ELR (cell line): ENCODE data around the gene DNAJC1.
"Not testable (repeated sequence)": the region's sequence is repeated elsewhere in the genome, so short reads cannot be mapped to it uniquely, and the experiment has no call there.

ENCODE experiments used
- DNase-seq: peaks from one replicate; pipeline ENCODE4 v3.0.0-alpha.2; 2015; ENCODE audit warnings: low read depth

The DNAJC1 gene

DNA sequence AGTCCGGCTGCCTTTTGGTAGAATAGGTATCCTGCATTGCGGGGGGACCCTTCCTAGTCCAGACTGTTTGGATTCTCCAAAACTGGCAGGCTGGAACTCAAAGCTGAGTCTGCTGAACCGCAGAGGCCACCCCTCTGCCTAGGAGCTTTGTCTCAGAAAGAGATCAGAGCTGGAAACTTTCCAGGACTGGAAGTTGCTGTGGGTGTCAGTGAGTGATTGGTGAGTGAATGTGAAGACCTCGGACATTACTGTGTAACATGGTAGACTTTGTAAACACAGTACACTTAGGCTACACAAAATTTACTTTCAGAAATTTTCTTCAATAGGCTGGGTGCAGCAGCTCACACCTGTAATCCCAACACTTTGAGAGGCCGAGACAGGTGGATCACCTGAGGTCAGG lies 103.8 kb downstream of the DNAJC1 start:
- DNase-seq: no peak

DNA sequence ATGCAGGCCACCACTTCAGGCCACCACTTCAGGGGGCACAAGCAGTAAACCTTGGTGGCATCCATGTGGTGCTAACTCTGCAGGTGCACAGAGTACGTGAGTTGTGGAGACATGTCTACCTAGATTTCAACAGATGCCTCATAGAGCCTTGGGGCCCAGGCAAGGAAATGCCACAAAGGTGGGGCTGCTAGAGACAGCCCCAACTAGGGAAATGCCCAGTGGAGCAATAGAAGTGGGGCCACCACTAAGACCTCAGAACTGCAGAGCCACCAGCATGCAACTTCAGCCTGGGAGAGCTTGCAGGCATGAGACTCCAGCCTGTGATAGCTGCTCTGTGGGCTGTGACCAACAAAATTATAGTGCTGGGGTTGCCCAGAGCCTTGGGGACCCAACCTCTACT lies 107.6 kb downstream of the DNAJC1 start:
- no peak for DNase-seq

DNA sequence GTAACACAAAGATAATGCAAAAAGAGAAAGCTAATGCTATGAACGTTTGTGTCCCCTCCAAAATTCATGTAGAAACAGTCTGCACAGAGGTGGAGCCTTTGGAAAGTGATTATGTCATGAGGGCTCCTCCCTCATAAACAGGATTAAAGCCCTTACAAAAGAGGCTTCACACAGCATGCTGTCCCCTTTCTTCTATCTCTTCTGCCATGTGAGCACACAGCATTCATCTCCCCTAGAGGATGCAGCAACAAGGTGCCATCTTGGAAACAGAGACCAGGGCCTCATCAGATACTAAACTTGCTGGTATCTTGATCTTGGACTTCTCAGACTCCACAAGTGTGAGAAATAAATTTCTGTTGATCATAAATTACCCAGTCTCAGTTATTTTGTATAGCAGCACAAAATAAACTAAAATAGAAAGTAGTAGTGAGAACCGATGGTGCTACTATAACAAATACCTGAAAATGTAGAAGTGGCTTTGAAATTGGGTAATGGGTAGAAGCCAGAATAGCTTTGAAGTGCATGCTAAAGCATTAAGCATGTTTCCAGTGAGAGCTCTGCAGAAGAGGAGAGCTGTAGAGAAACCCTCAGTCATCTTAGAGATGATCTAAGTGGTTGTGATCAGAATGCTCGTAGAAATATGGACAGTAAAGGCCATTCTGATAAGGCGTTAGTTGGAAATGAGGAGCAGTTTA lies 108.7 kb downstream of the DNAJC1 start:
- no peak for DNase-seq

DNA sequence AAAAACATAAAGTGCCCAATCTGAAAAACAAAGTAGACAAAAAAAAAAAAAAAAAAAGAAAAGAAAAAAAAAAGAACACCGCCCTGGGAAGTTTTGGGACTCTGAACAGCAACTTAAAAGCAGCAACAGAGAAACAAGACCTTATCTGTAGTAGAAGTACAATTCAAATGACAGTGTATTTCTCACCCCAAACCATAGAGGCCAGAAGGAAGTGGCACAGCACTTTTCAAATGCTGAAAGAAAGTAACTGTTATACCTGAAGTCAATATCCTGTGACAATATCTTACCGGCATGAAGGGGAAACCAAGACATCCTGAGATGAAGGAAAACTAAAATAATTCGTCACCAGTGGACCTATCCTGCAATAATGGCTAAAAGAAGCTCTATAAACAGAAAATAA lies 112.1 kb downstream of the DNAJC1 start:
- no peak for DNase-seq

DNA sequence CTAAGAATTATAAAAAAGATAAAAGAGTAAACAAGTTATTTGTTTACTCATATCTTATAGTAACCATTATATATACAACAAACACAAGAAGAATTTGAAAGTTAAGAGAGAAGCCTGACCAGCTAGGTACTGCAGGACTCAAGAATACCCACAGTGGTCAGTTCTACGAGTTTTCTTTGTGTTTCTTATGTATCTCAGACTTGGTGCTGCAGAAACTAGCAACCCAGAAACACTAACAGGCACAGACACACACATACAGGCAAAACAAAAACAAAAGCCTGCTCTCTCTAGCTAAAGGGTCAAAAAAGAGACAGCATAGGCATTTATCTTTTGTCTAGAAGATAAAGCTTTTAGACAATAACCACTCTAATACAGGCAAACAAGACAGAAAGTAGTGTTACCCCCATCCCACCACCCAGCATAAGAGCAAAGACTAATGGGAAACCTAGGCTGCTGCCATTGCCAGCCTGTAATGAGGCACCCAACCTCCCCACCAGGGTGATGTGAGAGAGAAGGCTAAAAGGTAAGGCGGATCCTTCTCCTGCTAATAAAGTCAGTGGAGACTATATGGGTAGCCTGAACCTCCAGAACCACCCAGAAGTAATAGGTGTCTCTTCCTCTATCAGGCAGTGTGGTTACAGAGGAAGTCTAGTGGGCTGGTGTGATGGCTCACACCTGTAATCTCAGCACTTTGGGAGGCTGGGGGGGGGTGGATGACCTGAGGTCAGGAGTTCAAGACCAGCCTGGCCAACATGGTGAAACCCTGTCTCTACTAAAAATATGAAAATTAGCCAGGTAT lies 113.9 kb downstream of the DNAJC1 start:
- DNase-seq: no peak

DNA sequence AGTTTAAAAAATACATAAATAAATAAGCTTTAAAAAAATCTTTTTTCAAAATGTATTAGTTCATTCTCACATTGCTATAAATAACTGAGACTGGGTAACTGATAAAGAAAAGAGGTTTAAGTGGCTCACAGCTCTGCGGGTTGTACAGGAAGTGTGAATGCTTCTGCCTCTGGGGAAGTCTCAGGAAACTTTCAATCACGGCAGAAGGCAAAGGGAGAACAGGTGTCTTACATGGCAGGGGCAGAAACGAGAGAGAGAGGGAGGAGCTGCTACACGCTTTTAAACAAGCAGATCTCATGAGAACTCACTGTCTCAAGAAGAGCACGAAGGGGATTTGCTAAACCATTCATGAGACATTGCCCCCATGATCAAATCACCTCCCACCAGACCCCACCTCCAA lies 114.6 kb downstream of the DNAJC1 start:
- no peak for DNase-seq

DNA sequence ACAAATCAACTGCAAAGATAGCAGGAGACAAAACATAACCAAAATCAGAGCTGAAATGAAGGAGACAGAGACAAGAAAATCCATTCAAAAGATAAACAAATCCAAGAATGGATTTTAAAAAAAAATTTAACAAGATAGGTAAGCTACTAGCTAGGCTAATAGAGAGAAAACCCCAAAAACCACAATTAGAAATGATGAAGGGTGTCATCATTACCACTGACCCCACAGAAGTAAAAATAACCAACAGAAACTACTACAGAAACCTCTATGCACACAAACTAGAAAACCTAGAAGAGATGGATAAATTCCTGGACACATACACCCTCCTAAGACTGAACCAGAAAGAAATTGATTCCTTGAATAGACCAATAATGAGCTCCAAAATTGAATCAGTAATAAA lies 117.6 kb downstream of the DNAJC1 start:
- no peak for DNase-seq

DNA sequence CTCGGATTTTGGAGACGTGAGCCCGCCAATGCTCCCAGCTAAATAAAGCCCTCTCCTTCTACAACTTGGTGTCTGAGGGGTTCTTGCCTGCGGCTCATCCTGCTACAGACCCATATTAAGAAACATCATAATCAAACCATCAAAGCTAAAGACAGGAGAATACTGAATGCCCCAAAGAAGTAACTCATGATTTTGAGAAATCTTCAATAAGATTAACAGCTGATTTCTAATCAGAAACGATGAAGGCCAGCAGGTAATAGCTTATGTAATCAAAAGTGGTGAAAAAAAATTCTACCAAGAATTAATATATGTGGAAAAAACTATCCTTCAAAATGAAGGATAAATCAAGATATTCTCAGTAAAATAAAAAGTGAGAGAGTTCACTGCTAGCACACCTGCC lies 130.3 kb downstream of the DNAJC1 start:
- DNase-seq: no peak

DNA sequence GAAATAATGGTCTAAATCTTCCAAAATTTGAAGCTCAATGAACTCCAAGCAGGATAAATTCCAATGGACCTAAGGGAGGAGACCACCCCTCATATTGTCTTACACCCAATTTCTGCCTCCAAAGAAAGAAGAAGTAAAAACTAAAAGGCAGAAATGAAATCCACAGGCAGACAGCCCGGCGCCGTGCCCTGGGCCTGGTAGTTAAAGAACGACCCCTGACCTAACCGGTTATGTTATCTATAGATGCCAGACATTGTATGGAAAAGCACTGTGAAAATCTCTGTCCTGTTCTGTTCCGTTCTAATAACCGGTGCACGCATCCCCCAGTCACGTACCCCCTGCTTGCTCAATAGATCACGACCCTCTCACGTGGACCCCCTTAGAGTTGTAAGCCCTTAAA lies 130.8 kb downstream of the DNAJC1 start:
- DNase-seq: not testable (repeated sequence)

DNA sequence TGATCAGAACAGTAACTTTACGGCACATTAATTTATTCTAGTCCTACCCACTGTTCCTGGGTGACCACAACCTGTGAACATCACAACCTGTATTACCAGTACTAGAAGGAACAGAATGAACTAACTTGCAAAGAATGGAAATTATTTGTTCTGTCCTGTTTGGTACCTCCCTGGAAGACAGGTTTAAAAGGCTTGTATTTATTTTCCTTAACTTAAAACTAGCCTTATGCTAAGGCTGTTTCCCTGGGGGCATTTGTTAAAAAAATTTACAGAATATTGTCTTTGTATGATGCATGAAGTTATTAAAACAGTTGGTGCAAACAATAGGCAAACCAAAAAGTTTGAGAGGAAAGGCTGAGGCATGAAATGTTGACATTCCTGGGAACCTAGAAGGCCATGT lies 132.7 kb downstream of the DNAJC1 start:
- no peak for DNase-seq

DNA sequence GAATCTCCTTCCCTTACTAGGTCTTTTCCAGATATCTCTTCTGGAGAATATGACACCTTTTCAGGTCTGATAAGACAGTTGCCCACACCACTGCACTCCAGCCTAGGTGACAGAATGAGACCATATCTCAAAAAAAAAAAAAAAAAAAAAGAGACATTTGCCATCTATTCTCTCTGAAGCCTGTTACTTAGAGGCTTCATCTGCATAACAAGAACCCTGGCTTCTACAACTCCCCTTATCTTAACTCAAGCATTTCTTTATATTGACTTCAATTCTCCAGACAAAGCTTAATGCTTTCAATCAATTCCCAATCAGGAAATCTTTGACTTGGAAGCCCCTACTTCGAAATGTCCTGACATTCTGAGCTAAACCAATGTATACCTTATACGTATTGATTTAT lies 134.4 kb downstream of the DNAJC1 start:
- DNase-seq: not testable (repeated sequence)

DNA sequence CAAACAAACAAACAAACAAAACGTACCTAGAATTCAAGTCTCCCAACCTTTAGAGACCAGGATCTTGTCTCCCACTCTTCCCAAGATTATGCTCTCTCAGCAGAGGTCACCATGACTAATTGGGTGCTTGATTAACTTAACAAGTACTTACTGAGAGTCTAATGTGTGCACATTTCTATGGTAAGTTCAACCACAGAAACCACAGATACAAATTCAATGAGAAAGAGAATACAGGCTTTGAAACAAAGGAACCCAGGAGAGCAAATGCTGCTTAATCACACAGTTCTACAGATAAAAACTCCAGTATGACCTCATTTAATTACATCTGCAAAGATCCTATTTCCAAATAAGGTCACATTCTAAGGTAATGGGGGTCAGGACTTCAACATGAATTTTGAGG lies 142.8 kb downstream of the DNAJC1 start:
- DNase-seq: no peak

DNA sequence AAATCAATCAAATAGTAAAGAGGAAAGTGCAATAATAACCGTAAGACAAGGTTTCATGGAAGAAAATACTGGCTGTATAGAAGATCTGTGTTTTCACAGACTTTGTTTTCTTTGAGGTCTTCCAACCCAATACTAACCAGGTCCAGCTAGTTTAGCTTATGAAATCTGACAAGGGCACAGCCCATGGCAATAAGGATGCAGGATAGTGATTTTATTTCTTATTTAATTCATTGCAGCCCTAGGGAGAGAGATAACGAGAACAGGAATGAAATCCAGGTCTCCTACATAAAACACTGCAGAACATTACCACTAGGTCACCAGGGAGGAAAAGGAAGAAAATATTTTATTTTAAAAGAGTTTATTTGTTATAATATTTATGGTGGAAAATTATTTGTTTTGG lies 145.1 kb downstream of the DNAJC1 start:
- no peak for DNase-seq

DNA sequence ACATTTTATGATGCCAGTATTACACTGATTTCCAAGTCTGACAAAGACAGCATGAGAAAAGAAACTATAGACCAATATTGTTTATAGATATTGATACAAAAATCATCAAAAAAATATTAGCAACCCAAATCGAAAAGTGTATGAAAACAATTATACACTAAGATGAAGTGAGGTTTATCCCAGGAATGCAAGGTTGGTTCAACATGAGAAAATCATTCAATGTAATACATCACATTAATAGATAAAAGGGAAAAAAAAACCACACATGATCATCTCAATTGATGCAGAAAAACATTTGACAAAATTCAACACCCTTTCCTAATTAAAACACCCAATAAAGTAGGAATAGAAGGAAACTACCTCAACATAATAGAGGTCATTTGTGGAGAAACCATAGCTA lies 153.9 kb downstream of the DNAJC1 start:
- no peak for DNase-seq

DNA sequence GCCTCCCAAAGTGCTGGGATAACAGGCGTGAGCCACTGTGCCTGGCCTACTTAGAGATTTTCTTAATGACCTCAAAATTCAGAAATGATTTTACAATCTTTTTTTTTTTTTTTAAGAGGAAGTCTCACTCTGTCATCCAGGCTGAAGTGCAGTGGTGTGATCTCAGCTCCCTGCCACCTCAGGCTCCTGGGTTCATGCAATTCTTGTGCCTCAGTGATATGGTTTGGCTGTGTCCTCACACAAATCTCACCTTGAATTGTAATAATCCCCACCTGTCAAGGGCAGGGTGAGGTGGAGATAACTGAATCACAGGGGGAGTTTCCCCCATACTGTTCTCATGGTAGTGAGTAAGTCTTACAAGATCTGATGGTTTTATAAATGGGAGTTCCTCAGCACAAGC lies 159.9 kb downstream of the DNAJC1 start:
- DNase-seq: no peak

DNA sequence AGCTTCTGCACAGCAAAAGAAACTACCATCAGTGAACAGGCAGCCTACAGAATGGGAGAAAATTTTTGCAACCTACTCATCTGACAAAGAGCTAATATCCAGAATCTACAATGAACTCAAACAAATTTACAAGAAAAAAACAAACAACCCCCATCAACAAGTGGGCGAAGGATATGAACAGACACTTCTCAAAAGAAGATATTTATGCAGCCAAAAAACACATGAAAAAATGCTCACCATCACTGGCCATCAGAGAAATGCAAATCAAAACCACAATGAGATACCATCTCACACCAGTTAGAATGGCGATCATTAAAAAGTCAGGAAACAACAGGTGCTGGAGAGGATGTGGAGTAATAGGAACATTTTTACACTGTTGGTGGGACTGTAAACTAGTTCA lies 162.3 kb downstream of the DNAJC1 start:
- not testable (repeated sequence) for DNase-seq

DNA sequence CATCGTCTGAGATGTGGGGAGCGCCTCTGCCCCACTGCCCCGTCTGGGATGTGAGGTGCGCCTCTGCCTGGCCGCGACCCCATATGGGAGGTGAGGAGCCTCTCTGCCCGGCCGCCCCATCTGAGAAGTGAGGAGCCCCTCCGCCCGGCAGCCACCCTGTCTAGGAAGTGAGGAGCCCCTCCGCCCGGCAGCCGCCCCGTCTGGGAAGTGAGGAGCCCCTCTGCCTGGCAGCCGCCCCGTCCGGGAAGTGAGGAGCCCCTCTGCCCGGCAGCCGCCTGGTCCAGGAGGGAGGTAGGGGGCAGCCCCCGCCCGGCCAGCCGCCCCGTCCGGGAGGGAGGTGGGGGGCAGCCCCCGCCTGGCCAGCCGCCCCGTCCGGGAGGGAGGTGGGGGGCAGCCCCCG lies 166.0 kb downstream of the DNAJC1 start:
- DNase-seq: not testable (repeated sequence)

DNA sequence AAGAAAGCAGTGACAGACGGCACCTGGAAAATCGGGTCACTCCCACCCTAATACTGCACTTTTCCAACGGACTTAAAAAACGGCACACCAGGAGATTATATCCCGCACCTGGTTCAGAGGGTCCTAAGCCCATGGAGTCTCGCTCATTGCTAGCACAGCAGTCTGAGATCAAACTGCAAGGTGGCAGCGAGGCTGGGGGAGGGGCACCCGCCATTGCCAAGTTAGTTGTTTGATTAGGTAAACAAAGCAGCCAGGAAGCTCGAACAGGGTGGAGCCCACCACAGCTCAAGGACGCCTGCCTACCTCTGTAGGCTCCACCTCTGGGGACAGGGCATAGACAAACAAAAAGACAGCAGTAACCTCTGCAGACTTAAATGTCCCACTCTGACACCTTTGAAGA lies 169.0 kb downstream of the DNAJC1 start:
- DNase-seq: not testable (repeated sequence)

DNA sequence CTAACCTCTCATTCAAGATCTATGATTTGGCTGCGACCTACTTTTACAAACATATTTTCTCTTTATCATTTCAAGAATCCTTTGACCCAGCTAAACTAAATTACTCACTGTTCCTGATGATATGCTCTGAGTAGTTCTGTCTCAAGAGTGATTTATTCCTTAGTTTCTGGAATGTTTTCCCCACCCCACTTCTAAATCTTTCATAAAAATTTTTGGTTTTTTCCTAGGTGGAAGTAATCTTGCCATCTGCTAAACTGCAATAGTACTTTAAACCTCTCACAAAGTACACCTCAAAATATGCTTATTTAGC lies 170.8 kb downstream of the DNAJC1 start:
- DNase-seq: no peak

DNA sequence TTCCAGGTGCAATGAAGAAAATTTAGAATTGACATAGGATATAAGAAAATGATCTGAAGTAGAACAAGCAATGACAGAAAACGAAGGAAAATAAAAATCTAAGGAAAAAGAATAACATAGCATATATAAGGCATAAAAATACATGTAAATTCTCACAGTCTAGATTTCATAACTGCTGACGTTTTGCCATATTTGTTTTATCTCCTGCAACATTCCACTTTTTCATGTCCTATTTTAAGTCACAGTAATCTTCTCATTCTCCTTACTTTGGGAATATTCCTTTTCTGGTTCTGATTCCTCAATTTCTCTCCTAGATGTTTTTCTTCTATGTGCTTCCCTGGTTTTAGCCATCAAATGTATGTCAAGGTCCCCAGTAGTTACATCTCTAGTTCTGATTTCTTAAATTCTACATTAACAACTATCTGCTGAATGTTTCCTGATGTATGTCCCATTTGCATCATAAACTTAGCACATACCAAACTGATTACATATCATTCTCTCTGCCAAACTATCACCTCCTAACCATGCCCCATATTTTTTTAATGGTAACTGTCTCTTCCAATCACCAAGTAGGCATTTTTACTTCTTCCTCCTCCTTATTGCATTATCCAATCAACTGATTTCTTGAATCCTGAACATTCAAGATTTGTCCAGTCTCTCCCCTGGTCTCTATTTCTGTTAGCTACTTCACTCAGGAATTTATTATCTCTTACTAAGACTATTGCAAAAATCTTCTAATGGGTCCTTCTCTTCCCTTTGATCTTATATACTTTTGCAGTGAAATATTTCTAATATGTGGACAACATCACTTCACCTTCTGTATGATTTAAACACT lies 171.3 kb downstream of the DNAJC1 start:
- DNase-seq: peak; percentile 7

DNA sequence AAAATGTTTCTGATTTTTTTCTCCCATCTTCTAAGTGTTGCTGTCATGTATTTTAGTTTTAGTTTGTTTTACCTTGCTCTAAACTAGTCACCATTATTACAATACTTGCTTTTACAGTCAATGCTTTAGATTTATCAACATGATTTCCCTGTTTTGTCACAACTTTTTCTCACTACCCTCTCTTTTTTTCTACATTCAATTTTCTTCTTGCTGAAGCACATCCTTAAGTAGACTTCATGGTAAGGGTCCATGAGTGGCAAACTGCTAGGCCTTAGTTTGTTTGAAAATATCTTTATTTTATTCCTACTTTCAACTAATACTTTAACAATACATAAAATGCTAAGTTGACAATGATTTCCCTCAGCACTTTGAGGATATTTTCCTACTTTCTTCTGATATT lies 173.5 kb downstream of the DNAJC1 start:
- DNase-seq: no peak

DNA sequence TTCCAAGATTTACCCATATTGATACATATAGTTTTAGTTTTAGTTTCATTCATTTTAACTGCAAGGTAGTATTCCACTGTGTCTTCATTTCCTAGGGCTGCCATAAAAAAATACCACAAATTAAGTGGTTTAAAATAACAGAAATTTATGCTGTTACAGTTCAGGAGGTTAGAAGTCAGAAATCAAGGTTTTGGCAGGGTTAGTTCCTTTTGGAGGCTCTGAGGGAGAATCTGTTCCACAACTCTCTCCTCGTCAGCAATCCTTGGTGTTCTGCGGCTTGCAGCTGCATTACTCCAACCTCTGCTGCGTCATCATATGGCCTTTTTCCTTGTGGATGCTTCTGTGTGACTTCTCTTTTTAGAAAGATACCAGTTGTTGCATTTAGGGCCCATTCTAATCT lies 176.2 kb downstream of the DNAJC1 start:
- DNase-seq: no peak

DNA sequence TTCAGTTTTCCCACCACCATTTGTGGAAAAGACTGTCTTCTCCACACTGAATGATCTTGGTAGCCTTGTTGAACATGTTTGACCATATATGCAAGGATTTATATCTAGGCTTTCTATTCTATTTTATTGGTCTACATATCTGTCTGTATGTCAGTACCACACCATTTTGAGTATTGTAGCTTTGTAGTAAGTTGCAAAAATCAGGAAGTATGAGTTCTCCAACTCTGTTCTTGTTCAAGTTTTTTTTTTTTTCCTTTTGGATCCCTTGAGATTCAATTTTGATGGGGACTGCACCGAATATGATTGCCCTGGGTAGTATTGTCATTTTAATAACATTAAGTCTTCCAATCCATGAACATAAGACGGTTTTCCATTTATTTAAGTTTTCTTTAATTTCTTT lies 176.8 kb downstream of the DNAJC1 start:
- DNase-seq: no peak
